ENCODE data around the gene CSNK2B. TPM values are rescaled to one million over a fixed set of nuclear protein-coding genes. Genes with fewer than 3 reads are reported as not detected.

CSNK2B gene
- total RNA-seq, 2 donors from 2014 or later: 155 to 171 TPM

DNA sequence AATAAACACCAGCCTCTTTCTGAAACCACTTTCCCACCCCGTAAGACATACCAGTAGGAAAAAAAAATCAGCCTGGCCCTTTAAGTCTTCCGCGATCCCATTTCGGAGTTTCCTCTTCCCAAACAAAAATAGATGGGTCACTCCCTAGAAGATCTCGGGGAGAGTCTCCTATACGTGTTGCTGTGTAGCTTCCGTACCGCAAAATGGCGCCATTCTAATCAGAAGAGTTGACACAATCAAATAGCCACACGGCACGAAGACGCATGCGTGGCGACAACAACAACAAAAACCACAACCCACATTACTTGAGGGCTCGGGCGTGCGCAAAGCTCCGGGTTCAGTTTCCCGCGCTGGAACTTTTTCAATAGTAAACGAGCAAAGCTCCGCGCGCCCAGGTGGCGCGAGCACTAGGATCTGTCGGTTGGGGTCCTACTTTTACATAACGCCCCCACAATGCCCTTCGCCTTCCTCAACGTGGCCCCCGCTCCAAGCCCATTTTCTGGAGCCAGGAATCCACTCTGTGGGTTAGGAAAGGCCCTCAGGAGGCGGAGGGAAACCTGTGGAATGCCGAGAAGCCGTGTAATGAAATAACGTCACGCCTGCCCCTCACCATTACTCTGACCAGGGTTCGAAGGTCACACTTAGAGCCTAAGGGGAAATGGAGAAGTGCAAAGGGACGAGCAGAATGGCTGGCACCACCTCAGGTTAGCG, 935 bp upstream of the CSNK2B start, which contains the start of gene GPANK1:
Gene GPANK1 (minus strand): TSS at position 208 of the 711 bp plus-strand sequence. CDS start 519 bp downstream, outside the sequence.
- Histone ChIP-seq H3K27me3 (ENCODE audit: control insufficient read depth, insufficient read depth, low read length, poor library complexity, severe bottlenecking) (no peaks in the 10 kb centered on the region), H3K27ac (ENCODE audit: low read depth, low read length) (peak within 1 kb of the TSS; percentile 86), H3K4me1 (ENCODE audit: control insufficient read depth, insufficient read depth, low read length) (peaks cover 3% of the 10 kb centered on the region), H3K36me3 (ENCODE audit: control insufficient read depth, insufficient read depth, low read length) (peaks cover 53% of the 10 kb centered on the region), H3K9ac (ENCODE audit: extremely low read depth, low read length, poor library complexity, severe bottlenecking) (peak within 1 kb of the TSS; percentile 86), H3K4me3 (ENCODE audit: low read length) (peak within 1 kb of the TSS; percentile 96), H3K9me3 (ENCODE audit: control insufficient read depth, low read length) (no peaks in the 10 kb centered on the region)
- TF ChIP-seq, protein P1, sequence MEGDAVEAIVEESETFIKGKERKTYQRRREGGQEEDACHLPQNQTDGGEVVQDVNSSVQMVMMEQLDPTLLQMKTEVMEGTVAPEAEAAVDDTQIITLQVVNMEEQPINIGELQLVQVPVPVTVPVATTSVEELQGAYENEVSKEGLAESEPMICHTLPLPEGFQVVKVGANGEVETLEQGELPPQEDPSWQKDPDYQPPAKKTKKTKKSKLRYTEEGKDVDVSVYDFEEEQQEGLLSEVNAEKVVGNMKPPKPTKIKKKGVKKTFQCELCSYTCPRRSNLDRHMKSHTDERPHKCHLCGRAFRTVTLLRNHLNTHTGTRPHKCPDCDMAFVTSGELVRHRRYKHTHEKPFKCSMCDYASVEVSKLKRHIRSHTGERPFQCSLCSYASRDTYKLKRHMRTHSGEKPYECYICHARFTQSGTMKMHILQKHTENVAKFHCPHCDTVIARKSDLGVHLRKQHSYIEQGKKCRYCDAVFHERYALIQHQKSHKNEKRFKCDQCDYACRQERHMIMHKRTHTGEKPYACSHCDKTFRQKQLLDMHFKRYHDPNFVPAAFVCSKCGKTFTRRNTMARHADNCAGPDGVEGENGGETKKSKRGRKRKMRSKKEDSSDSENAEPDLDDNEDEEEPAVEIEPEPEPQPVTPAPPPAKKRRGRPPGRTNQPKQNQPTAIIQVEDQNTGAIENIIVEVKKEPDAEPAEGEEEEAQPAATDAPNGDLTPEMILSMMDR (conservative IDR thresholded peaks at IDR 0.05): no peak
- 0% methylated on average over 25 to 39 of the region's 39 CpGs for WGBS, 2 experiments (ENCODE audit: insufficient coverage in 1 of 2, insufficient read length in 1 of 2)
- H3K27me3 Mint-ChIP-seq (ENCODE audit: insufficient read depth): no peaks in the 10 kb centered on the region
- peaks cover 58% of the 10 kb centered on the region for H3K36me3 Mint-ChIP-seq (ENCODE audit: low read depth)
- peak within 1 kb of the TSS; percentile 99 for H3K27ac Mint-ChIP-seq
- H3K4me3 Mint-ChIP-seq: peak within 1 kb of the TSS; percentile 97
- DNase-seq: peak; percentile 89
- peaks cover 32% of the 10 kb centered on the region for H3K4me1 Mint-ChIP-seq
- H3K9me3 Mint-ChIP-seq: no peaks in the 10 kb centered on the region

DNA sequence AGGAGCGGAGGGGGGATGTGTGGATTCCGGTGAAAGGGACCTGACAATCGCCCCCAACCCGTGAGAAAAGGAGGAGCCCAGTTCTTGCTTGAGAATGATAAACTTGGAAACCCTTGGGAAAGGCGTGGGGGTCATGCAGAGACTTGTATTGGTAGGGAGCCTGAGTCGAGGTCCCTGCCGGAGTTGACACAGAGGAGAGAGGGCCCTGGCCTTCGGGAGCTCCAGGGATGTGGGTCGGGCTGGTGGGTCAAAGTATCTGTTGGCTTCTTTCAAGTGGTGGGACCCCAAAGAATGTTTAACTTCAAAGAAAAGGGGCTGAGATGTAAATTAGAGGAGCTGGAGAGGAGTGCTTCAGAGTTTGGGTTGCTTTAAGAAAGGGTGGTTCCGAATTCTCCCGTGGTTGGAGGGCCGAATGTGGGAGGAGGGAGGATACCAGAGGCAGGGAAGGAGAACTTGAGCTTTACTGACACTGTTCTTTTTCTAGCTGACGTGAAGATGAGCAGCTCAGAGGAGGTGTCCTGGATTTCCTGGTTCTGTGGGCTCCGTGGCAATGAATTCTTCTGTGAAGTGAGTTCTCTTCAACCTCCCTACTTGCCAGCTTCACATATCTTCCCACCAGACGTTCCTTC, 571 bp downstream of the CSNK2B start:
- H3K9ac ChIP-seq (ENCODE audit: extremely low read depth, low read length, poor library complexity, severe bottlenecking): peak overlapping the region; percentile 75
- Mint-ChIP-seq H3K27me3 (ENCODE audit: insufficient read depth) (no peaks in the 10 kb centered on the region), H3K4me3 (peak overlapping the region; percentile 97), H3K4me1 (peaks cover 24% of the 10 kb centered on the region), H3K36me3 (ENCODE audit: low read depth) (peaks cover 72% of the 10 kb centered on the region), H3K9me3 (no peaks in the 10 kb centered on the region), H3K27ac (peak overlapping the region; percentile 99)
- H3K27ac ChIP-seq (ENCODE audit: low read depth, low read length): no peak overlapping the region
- 14 to 19% methylated on average over 15 of the region's 15 CpGs for WGBS, 2 experiments (ENCODE audit: insufficient coverage in 1 of 2, insufficient read length in 1 of 2)
- H3K36me3 ChIP-seq (ENCODE audit: control insufficient read depth, insufficient read depth, low read length): peaks cover 68% of the 10 kb centered on the region
- H3K9me3 ChIP-seq (ENCODE audit: control insufficient read depth, low read length): no peaks in the 10 kb centered on the region
- no peaks in the 10 kb centered on the region for H3K27me3 ChIP-seq (ENCODE audit: control insufficient read depth, insufficient read depth, low read length, poor library complexity, severe bottlenecking)
- H3K4me1 ChIP-seq (ENCODE audit: control insufficient read depth, insufficient read depth, low read length): peaks cover 3% of the 10 kb centered on the region
- TF ChIP-seq, protein P1 (conservative IDR thresholded peaks at IDR 0.05): no peak
- peak overlapping the region; percentile 96 for H3K4me3 ChIP-seq (ENCODE audit: low read length)
- no peak for DNase-seq

DNA sequence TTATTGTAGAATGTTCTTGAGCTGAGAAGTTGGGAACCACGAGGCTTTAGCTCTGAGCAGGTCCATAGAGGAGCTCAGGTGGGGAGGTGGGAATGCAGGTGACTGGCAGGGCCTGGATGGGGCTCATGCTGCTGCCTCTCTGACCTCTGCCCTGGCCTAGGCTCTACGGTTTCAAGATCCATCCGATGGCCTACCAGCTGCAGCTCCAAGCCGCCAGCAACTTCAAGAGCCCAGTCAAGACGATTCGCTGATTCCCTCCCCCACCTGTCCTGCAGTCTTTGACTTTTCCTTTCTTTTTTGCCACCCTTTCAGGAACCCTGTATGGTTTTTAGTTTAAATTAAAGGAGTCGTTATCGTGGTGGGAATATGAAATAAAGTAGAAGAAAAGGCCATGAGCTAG, 3.8 kb downstream of the CSNK2B start, which contains the start of gene LY6G5B:
Gene LY6G5B (plus strand): TSS at position 301 of the 400 bp plus-strand sequence. CDS start 975 bp downstream, outside the sequence.
- H3K9me3 Mint-ChIP-seq: no peaks in the 10 kb centered on the region
- no peaks in the 10 kb centered on the region for H3K9me3 ChIP-seq (ENCODE audit: control insufficient read depth, low read length)
- no peaks in the 10 kb centered on the region for H3K4me1 ChIP-seq (ENCODE audit: control insufficient read depth, insufficient read depth, low read length)
- H3K4me1 Mint-ChIP-seq: peaks cover 9% of the 10 kb centered on the region
- no peak within 1 kb of the TSS for H3K4me3 Mint-ChIP-seq
- peaks cover 62% of the 10 kb centered on the region for H3K36me3 ChIP-seq (ENCODE audit: control insufficient read depth, insufficient read depth, low read length)
- TF ChIP-seq, protein P1 (conservative IDR thresholded peaks at IDR 0.05): no peak
- H3K4me3 ChIP-seq (ENCODE audit: low read length): no peak within 1 kb of the TSS
- no peaks in the 10 kb centered on the region for H3K27me3 Mint-ChIP-seq (ENCODE audit: insufficient read depth)
- H3K36me3 Mint-ChIP-seq (ENCODE audit: low read depth): peaks cover 67% of the 10 kb centered on the region
- no peak within 1 kb of the TSS for H3K27ac ChIP-seq (ENCODE audit: low read depth, low read length)
- DNase-seq: no peak
- no peaks in the 10 kb centered on the region for H3K27me3 ChIP-seq (ENCODE audit: control insufficient read depth, insufficient read depth, low read length, poor library complexity, severe bottlenecking)
- 91 to 93% methylated on average over 3 to 8 of the region's 8 CpGs for WGBS, 2 experiments (ENCODE audit: insufficient coverage in 1 of 2, insufficient read length in 1 of 2)
- no peak within 1 kb of the TSS for H3K9ac ChIP-seq (ENCODE audit: extremely low read depth, low read length, poor library complexity, severe bottlenecking)
- H3K27ac Mint-ChIP-seq: no peak within 1 kb of the TSS

Data from endodermal cell (in vitro differentiated cells).